Sigmoid colon (tissue), 4 donors: ENCODE measurements around the gene FANK1.

Experiments used
- EP300 ChIP-seq, 4 donors: sonication (generic); formaldehyde crosslinking; IDR thresholded peaks; one replicate each; pipeline ENCODE4 v1.6.1; 2017; ENCODE audit warnings: antibody characterized with exemption in 4 of 4
- POLR2AphosphoS5 ChIP-seq, 4 donors: sonication (generic); formaldehyde crosslinking; IDR thresholded peaks; one replicate each; pipeline ENCODE4 v1.6.1; 2017; ENCODE audit warnings: antibody characterized with exemption in 4 of 4

DNA sequence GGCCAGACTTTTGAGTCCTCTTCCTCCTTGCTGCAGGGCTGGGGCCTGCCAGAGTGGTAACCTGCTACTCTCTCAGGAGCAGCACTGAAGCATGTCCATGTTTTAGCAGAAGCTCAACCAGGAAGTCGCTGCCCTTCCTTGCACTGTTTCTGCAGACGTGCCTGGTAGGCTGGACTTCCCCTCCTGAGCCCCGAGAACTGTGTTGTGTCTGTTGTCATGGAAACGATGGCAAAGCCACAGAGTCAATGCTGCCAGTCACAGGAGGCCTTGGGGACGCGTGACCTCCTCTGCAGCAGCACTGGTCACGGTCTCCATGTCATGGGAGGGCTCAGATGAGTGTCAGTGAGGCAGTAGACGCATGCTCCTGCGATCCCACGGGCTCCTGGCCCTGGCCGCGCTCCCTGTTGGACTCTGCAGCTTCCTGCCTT is 145.5 kb downstream of the FANK1 start:
- no peak for TF ChIP-seq EP300 (IDR thresholded peaks at IDR 0.05)
- TF ChIP-seq POLR2AphosphoS5 (IDR thresholded peaks at IDR 0.05) = peak in 2 of 4 donors; percentile 34 to 66
